LHCN-M2 (cell line): ENCODE measurements around the gene ADCY10. TPM values are rescaled to one million over a fixed set of nuclear protein-coding genes. Genes with fewer than 3 reads are reported as not detected.
"Not testable (repeated sequence)": the region's sequence is repeated elsewhere in the genome, so short reads cannot be mapped to it uniquely, and the experiment has no call there.

Experiments
- DNase-seq: peaks from one replicate; pipeline ENCODE4 v3.0.0-alpha.2; 2012; ENCODE audit warnings: low read depth
- polyA plus RNA-seq: library from polyadenylated mRNA; unstranded; fragments of >200 nt; gene quantifications from one replicate; pipeline ENCODE4 v1.2.1, GENCODE V29; 2012; ENCODE audit warnings: missing spikeins
- total RNA-seq: library from RNA; depleted of rRNA; stranded (reverse); fragments of >200 nt; gene quantifications from 2 replicates; pipeline ENCODE4 v1.2.3, GENCODE V29; 2014; rRNA removed

The ADCY10 gene, protein sequence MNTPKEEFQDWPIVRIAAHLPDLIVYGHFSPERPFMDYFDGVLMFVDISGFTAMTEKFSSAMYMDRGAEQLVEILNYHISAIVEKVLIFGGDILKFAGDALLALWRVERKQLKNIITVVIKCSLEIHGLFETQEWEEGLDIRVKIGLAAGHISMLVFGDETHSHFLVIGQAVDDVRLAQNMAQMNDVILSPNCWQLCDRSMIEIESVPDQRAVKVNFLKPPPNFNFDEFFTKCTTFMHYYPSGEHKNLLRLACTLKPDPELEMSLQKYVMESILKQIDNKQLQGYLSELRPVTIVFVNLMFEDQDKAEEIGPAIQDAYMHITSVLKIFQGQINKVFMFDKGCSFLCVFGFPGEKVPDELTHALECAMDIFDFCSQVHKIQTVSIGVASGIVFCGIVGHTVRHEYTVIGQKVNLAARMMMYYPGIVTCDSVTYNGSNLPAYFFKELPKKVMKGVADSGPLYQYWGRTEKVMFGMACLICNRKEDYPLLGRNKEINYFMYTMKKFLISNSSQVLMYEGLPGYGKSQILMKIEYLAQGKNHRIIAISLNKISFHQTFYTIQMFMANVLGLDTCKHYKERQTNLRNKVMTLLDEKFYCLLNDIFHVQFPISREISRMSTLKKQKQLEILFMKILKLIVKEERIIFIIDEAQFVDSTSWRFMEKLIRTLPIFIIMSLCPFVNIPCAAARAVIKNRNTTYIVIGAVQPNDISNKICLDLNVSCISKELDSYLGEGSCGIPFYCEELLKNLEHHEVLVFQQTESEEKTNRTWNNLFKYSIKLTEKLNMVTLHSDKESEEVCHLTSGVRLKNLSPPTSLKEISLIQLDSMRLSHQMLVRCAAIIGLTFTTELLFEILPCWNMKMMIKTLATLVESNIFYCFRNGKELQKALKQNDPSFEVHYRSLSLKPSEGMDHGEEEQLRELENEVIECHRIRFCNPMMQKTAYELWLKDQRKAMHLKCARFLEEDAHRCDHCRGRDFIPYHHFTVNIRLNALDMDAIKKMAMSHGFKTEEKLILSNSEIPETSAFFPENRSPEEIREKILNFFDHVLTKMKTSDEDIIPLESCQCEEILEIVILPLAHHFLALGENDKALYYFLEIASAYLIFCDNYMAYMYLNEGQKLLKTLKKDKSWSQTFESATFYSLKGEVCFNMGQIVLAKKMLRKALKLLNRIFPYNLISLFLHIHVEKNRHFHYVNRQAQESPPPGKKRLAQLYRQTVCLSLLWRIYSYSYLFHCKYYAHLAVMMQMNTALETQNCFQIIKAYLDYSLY (N-terminal part only)
- 0.29 TPM in 1 of 2 replicates, not detected in the other for total RNA-seq
- polyA plus RNA-seq = 0.05 TPM

DNA sequence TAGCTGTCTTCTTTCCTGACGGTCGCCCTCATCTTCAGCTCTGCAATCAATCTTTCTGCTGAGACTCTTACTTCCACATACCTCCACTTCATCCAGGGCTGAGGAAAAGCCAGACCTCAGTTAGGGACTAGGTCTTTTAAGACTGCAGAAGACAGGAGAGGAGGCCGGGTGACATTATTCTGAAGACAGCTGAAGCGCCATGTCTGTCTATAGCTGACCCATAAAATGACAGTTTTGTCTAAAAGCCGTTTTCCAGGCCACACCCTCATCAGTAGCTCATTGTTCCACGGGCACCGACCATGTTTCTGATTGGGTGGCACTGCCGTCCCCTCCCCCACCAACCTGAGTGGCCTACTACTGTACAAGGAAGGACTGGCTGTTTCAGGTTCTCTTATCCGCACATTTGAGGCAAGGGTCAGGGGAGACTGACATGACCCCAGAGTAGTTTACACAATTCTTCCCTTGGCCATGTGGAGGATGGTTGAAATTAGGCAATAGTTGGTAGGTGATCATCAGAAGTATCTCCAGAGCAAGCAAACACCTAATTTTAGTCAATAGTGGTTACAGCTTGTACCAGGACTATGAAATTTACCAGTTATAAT, at the start of gene ADCY10:
TSS of gene ADCY10 (minus strand) at position 240 of the 602 bp plus-strand sequence. CDS start 8,994 bp downstream, outside the sequence.
- DNase-seq = no peak

DNA sequence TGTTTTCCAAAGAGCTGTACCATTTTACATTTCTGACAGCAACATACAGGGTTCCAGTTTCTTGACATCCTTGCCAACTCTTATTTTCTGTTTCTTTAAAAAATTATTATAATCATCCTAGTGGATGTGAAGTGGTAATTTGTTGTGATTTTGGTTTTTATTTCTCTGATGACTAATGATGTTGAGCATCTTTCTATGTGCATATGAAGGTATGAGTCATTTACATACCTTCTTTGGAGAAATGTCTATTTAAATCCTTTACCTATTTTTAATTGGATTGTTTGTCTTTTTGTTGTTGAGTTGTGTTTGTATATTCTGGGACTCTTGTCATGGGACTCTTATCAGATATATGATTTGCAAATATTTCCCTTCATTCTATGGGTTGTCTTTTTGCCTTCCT, 43.8 kb upstream of the ADCY10 start:
- DNase-seq = peak; percentile 27

DNA sequence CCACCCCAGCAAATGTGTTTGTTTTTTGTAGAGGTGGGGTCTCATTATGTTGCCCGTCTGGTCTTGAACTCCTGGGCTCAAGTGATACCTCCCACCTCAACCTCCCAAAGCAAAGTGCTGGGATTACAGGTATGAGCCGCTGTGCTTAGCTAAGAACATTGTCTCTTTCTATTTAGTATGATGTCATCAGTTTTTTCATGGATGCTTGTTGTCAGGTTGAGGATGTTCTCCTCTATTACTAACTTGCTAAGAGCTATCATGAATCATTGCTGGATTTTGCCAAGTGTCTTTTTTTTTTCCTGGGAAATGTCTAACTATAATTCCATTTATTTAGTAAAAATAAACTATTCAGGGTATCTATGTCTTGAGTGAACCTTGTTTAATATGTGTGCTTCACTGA, 42.0 kb upstream of the ADCY10 start:
- no peak for DNase-seq

DNA sequence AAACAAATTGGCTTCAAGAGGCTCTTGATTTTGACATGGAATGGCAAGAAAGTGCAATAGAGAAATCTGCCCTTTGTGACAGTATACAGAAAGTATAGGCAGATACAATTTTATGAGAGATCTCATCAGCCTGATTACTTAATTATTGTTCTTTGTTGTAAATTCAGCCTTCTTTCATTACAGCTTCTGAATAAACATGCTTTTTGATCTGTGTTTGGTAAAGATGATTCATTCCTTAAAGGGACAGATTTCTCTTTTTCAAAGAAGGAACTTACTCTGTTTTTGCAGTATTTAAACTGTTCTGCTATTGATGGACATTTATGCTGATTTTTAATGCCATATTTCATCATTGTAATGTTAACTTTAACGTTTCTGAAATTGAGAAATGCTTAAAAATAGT, 36.6 kb upstream of the ADCY10 start:
- DNase-seq = no peak

DNA sequence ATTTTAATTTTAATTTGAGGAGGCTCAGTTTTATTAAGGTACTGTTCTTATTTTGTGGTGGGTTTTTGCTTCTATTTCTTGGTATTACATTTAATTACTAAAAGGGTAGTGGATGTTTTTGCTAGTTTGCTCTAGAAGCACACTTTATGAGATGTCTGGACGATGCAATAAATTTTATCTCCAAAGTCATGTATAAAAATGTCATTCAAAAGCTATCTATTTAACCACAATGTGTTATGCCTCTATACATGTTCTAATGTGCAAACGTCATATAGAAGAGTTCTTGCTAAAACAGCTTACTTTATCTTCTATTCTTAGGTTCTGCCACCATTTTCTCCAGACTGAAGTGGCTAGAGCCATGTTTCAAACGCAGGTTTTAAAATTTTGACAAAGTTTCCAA, 35.9 kb upstream of the ADCY10 start:
- no peak for DNase-seq

DNA sequence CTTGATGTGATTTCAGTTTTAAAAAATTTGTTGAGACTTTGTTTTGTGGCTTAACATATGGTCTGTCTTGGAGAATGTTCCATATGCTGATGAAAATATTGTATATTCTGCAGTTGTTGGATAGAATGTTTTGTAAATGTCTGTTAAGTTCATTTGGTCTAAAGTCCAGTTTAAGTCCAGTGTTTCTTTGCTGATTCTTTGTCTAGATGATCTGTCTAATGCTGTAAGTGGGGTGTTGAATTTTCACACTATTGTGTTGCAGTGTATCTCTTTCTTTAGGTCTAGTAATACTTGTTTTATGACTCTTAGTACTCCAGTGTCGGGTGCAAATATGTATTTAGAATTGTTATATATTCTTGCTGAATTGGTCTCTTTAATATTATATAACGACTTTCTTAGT, 33.8 kb upstream of the ADCY10 start:
- DNase-seq = no peak

DNA sequence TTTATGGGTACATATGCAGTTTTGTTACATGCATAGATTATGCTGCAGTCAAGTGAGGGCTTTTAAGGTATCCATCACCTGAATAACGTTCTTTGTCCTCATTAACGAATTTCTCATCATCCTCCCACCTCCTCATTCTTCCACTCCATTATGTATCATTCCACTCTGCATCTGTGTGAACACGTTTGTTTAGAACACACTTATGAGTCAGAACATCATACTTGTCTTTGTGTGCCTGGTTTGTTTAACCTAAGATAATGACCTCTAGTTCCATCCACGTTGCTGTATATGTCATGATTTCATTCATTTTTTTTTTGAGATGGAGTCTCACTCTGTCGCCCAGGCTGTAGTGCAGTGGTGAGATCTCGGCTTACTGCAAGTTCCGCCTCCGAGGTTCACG, 29.6 kb upstream of the ADCY10 start:
- no peak for DNase-seq

DNA sequence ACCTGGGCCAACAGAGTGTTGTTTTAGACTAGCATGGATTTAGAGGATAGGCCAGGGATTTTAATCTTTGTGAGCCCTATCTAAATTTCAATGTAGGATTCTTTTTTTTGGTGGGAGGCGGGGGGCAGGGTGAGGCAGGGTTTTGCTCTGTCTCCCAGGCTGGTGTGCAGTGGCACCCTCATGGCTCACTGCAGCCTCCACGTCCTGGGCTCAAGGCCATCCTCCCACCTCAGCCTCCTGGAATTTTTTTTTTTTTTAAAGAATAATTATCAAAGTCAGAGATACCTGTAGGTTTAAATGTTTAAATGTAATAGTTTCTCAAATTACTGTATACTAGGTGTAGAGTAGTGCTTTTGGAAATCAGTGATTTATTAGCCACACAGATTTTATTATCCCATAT, 26.3 kb upstream of the ADCY10 start:
- DNase-seq = no peak

DNA sequence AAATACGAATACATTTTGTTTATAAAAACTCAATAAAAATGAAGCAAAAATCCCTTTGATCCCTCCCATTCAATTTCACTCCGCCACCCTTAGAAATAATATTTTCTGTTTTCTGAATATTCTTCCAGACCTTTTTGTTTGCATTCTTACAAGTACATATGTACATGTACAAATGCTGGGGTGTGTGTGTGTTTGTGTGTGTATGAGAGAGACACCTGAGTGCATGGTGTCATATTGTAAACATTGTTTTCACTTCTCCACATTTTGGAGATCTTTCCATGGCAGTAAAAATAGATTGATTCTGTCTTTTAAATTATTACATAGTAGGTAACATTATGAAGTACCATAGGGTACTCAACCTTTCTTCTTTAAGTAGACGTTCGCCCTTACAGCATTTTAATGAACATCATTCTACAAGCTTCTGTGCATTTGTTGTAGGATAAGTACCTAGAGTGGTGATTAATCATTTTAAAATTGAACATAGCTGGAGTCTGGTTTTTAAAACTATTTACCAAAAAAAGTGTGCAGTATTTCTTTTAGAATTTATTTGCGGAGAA, 24.2 kb upstream of the ADCY10 start:
- no peak for DNase-seq

DNA sequence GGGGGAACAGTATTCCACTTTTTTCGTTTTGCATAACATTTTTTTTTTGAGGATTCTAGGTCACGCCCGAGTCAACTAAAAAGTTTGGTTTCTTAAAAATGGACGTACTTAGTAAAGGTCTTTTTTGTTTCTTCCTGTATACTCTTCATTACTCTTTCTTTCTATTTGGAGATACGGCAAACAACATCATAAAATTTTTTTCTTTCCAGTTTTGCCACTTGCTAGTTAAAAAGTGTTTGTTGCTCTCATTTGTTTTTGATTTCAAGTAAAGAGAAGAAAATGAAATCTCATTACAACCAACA, 23.7 kb upstream of the ADCY10 start:
- no peak for DNase-seq

DNA sequence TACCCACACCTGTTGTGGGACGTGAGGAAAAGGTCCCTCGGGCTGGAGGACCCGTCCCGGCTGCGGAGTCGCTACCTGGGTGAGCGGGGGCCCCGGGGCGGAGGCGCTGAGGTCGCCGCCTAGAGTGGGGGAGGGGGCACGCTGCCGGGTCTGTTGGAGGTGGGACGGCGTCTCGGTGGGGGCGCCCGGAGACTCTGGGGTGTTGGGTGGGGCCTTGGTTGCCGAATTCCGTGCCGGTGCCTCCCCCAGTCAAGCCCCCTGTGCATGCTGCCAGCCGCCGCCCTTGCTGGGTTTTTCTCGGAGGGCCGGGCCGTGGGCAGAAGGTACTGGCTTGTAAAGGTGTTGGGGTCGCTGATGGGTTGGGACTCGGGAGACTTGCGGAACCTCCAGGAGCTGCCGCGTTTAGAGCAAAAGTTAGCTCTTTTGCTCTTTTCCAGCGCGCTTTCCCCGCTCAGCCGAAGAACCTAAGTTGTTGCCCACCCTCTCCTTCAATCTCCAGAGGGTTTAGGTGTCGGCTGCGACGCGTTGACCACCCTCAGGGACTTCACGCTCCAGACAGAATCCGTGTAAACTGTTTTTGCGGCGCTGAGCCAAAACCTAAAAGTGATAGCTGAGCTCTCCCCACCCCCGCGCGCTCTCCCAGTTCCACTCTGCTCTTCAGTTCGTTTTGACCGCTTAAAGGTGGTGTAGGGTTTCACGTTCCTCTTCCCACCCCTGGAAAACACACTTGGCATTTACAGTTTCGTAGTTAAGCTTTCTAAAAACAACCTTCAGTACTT, 23.2 kb upstream of the ADCY10 start, which contains the start of gene MPC2:
TSS of gene MPC2 (minus strand) at position 143 of the 779 bp plus-strand sequence. CDS start 1,231 bp downstream, outside the sequence.
- DNase-seq = peak; percentile 65

DNA sequence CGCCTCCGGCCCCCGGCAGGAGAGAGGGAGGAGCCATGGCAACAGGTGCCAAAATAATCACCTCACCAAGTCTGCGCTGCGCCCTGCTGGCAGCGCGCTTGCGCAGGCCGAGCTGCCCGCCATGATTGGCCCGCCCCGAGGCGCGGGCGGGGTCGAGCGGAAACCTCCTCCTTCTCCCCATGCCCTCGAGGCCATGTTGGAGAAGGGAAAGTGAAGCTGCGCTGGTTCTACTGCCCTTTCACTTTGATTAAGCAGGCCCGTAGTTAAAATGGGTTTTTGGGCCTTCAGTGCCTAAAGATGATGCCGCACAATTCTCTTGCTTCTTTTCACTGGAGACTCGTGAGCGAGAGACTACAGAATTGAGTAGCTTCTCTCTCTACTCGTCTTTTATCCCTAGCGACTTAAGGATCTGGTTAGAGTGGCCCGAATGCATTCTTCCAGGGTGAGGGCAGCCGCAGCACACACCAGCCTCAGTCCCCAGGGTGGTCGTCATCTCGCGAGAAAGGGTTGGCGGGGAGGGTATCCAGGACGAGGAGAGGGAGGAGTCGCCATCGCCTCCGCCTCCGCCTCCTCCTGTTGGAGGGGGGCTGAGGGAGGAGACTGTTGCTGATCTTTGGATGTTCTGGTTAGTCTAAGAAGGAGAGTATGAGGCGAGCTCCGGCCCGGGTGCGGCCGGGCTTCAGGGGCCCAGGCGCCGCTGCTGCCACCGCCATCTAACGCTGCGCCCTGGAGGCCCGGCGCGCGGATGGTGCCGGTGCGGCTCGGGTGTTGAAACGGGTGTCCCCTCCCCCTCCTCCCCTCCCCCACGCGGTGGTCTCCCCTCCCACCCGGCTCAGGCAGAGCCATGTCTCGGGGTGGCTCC, 22.4 kb upstream of the ADCY10 start, which contains the start of gene DCAF6:
TSS of gene DCAF6 (plus strand) at position 616 of the 862 bp plus-strand sequence. CDS start at position 845, 229 bp downstream.
- DNase-seq = peak; percentile 98

DNA sequence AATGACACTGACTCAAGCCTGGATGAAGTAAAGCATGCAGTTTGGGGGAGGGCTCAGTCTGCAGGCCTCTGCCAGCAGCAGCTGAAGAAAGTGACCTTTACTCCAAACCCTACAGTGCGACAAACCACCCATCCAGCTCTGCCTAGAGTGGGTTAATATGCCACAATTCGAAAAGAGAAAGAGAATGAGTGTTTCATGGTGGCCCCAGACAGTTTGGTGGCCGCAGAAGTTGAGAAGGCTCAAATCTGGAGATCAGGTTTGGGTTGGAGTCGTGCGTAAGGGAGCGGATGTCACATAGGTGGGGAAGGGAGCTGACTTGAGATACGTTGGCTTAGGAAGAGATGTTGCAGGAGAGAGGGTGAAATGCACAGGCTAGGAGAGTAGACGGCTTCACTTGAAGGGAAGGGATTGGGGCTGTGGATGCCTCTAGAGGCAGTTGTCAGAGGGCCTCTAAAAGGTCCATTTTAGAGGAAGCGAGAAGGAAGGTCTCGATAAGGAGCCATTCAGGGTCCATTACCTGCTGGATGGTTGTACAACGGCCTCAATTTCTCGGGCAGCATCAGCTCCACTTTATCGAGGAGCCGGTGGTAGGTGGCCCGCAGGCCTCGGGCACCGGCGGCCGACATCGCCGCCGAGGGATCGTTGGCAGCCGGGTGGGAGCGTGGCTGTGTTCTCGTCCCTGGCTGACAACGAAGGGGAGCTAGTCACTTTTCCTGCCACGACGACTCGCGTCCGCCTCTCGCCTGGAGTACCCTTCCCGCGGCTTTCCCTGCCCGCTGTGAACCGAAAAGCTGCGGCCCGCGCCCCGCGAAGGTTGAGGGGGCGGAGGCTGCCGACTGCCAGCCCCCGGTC, 21.5 kb upstream of the ADCY10 start:
- peak; percentile 29 for DNase-seq

DNA sequence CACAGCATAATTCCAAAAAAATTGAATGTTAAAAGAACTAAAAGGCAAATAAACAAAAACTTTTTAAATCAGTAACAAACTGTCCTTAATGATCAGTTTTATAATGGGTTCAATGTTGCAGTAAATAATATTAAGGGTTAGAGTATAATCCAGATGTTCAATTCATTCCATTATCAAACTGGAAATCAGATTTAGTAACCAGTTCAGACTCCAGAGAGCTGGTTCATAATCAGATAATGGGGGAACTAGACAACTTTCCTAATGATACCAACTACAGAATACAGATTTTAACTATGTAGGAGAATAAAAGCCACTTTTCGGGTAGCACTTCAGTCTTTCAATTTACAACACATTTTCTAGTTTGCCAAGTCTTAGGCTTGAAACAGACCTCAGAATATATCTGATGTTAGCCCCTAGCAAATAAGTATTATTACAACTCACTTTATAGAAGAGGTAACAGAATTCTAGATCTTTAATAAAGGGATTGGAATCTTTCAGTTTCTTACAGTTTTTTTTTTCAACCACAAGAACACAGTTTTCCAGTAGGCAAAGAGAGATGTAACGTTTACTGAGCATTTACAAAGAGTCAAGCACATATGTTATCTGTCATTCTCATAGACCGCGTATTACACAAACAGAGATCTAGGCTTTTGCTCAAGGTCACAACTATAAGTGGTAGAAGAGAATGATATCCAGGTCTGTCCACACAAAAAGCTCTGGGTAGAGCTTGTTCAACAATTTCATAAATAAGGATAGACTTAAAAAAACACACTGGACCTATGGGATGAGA, 20.7 kb upstream of the ADCY10 start:
- DNase-seq = peak; percentile 44

DNA sequence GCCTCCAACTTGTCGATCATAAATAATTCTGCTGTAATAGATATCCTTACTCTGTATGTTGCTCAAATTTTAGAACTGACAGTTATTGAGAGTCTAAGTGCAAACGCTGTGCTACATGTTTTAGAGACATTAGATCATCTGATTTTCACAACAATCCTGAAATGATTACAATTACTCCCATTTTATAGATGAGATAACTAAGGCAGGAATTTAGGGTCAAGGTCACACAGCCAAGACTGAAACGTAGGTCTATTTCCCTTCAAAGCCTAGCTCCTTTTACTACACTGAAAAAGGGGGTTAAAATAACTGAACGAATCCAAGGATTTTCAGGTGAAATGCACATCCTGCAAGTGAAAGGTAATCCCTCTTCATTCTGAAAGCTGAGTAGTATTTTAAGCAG, 19.9 kb upstream of the ADCY10 start:
- no peak for DNase-seq

DNA sequence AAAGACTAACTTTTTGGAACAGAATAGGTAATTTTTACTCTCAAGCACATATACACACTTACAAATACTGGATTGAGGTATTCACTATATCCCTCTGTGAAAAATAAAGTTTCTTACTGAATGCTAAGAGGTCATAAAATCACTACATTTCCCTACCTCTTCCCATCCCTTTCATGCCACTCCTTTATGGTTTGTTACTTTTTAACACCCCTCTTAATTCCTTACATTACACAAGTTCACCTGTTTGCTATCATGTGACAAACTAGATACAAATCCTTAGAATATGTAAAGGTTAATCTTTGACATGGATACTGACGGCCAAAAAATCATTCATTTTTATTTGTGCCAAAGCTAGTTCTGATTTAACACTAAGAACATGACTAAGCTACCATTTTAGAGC, 15.8 kb upstream of the ADCY10 start:
- DNase-seq = no peak

DNA sequence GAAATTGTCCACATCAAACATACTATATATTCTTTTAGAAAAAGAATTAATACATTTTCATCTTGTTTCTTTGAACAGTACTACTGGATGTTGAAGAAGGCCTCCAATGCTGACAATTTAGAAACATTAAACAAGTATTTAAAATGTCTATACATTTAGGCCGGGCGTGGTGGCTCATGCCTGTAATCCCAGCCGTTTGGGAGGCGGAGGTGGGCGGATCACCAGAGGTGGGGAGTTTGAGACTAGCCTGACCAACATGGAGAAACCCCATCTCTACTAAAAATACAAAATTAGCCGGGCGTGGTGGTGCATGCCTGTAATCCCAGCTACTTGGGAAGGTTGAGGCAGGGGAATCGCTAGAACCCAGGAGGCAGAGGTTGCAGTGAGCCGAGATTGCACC, 15.0 kb upstream of the ADCY10 start:
- not testable (repeated sequence) for DNase-seq
